CD4-positive, alpha-beta T cell treated with Interleukin-15 for 4 hours (primary cell): Measurements from ENCODE around the gene PLD5.
"Not testable (repeated sequence)": the region's sequence is repeated elsewhere in the genome, so short reads cannot be mapped to it uniquely, and the experiment has no call there.

Experiments
- DNase-seq: peaks from one replicate; pipeline ENCODE4 v3.0.0-alpha.2; 2020; ENCODE audit warnings: low spot score

Gene PLD5

GRCh38 chr1:242058181-242058580 lies 466.3 kb downstream of the PLD5 start:
- DNase-seq = not testable (repeated sequence)

GRCh38 chr1:242057745-242058115 lies 466.8 kb downstream of the PLD5 start:
- no peak for DNase-seq

- DNase-seq = no peak
Observed at GRCh38 chr1:242056988-242057744, 467.3 kb downstream of the PLD5 start.

- DNase-seq = no peak
Observed at GRCh38 chr1:242055749-242056320, 468.7 kb downstream of the PLD5 start.

GRCh38 chr1:242043165-242043564 lies 481.3 kb downstream of the PLD5 start:
- DNase-seq = no peak

- DNase-seq = no peak
Observed at GRCh38 chr1:242034392-242034791, 490.1 kb downstream of the PLD5 start.

GRCh38 chr1:242033447-242033846 lies 491.1 kb downstream of the PLD5 start:
- no peak for DNase-seq
